NCI-H128 (cell line): ENCODE results near the gene DCAF4L1.

Source experiments
- DNase-seq: peaks from one replicate; lab custom pipeline; 2025; ENCODE audit not compliant: unreplicated experiment; lab: John Stamatoyannopoulos, UW

The DCAF4L1 gene

GRCh38 chr4:41989994-41990364, 8.4 kb downstream of the DCAF4L1 start:
- DNase-seq = no peak

DNA sequence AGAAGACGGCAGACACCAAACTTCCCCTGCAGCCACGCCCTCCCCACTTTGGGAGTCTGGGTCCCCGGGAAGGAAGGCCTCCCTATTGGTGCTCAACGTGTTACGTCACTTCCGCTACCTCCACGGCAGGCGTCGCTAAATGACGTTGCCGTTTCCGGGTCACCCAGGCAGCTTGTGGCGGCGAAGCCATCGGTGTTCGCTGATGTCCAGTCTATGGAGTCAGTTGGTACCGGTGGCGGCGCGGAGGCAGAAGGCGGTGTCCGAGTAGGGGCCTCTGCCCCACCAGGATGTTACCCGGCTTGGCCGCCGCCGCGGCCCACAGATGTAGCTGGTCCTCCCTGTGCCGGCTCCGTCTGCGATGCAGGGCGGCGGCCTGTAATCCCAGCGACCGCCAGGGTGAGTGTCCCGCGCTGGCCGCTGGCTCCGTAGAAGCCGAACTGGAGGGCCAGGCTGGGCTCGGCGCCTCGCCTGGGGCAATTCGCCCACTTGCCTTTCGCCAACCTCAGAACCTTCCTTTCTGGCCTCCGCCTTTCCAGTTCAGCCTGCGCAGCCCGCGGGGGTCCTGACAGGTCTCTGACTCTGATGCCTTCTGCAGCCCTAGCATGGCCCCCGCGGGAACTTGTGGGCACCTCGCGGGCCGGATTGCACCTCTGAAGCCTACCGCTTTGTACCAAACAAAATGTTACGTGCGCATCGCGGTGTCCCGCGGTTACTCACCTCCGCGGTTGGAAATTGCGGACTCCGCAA, 9.0 kb downstream of the DCAF4L1 start, which contains the start of gene SLC30A9:
Gene SLC30A9 (plus strand): TSS at position 166 of the 747 bp plus-strand sequence. CDS start 122 bp downstream, at position 288.
- DNase-seq = peak; percentile 57

DNA sequence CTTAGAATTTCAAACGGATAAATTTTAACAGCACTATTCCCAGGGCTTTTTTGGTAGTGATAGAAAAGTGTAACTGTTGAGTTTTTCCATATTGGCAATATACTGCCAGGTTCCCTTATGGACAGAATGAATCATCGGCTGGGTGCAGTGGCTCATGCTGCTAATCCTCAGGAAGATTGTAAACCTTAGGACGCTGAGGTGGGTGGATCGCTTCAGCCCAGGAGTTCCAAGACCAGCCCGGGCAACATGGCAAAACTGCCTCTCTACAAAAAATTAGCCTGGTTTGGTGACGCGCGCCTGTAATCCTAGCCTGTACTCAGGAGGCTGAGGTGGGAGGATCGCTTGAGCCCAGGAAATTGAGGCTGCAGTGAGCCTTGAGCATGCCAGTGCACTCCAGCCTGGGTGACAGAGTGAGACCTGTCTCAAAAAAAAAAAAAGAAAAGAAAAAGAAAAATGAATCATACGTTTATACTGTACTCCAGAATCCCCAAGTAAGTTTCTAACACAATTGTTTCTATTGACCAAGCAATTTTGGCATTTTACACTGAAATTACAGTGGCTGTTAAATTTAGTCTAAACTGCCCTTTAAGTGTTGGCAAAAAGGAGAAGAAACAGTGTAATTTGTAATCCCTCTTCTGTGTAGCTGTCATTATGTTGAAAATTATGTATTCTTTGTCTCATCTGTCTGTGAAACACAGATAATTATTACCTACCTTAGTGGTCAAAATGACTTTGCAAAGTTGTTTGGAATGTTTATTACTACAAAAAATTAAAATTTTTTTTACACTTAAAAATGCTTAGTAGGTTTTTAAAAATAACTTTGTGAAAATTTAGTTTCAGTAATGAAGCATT, 10.6 kb downstream of the DCAF4L1 start:
- no peak for DNase-seq

- DNase-seq = no peak
Observed at GRCh38 chr4:41992967-41993857, 11.7 kb downstream of the DCAF4L1 start.

- DNase-seq = no peak
Observed at GRCh38 chr4:41994461-41994985, 13.0 kb downstream of the DCAF4L1 start.

GRCh38 chr4:41998019-41998418, 16.5 kb downstream of the DCAF4L1 start:
- no peak for DNase-seq

DNA sequence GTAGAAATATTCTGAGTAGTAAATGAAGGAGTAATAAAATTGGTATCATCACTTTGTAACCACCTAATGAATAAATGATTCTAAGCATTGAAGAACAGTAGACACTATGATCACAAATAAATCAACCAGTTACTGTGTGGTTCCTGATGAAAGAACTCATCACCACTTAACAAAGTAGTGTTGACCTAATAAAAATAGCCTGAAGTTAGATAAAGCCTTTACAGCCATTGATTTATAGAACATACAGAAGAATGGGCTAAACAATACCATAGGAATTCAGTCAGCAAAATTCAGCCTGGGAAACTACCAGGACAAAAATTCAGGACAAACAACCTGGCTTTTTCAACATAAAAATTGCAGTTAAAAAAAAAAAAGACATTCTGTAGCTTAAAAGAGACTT, 17.8 kb downstream of the DCAF4L1 start:
- no peak for DNase-seq

DNA sequence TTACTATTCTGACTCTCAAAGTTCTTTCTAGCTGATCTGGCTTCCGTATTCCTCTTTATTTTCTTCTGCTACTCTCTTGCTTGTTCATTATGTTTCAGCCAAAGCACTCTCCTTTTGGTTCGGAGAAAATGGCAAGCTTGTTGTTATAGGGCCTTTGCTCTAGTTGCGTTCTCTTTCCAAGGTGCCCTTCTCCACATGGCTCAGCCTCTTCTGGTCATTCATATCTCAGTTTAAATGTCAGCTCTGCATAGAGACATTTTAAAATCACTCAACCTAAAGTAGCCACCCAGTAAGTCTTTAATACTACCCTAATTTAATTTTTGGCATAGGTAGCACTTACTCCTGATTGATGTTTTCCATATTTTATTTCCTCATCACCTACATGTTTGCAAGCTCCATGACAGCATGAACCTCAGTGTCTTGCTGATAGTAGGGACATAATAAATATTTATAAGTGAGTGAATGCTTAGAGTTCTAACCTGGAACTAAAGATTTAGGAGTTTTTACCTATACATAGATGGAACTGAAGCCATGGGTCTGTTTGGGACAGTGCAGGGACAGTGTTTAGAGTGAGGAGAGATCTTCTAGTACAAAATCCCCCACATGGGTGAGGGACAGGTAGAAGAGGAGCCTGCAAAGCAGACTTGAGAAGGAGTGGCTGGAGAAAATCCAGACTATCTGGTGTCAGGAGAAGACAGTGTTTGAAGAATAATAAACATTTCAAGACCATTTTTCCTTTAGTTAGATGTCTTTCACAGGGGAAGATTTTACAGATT, 26.6 kb downstream of the DCAF4L1 start:
- no peak for DNase-seq

DNA sequence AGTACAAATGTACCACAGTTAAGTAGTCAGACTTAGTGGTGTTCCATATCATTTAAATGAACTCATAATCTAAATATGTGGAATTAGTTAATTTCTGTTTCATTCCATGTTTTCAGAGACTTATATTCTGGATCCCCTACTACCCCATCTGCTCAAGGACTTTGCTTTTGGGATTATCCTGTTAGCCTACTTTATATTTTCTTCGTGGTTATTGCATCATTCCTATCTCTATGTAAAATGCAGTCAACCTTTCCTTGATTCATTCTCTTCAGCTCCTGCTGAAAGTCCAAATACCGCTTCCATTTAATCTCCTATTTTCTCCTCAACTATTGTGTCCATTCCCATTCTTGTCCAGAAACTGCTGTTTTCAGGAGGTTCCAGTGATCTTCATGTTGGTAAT, 33.9 kb downstream of the DCAF4L1 start:
- DNase-seq = no peak

DNA sequence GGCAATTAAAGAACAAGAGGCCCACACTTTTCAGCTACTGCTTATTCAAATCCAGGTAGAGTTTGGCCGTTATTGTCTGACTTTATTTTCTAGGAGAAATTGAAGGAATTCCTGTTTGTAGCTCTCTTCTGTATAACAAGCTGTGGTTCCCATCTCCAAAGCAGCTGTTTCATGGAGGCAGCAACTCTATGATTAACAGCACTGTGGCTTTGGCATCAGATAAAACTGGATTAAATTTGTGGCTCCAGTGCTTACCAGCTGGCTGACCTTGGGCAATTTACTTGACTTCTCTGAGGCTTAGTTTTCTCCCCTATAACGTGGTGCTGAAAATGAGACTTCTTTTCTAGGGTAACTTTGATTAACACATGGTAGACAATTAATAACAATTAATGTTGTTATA, 36.9 kb downstream of the DCAF4L1 start:
- DNase-seq = no peak
